K562 (cell line): ENCODE results near the gene LIAS. TPM values are rescaled to one million over a fixed set of nuclear protein-coding genes. Genes with fewer than 3 reads are reported as not detected.
"Not testable (repeated sequence)": the region's sequence is repeated elsewhere in the genome, so short reads cannot be mapped to it uniquely, and the experiment has no call there.

ENCODE experiments used
- ATAC-seq: fragments of 200-7000 bp; cut with Tn5 transposase; 3 replicates; pipeline ENCODE4 v1.9.1; 2020; ENCODE audit warnings: moderate library complexity
- BruUV-seq: library from RNA; stranded (reverse); fragments of 400-500 nt; replicated peaks from 2 replicates; lab custom pipeline; 2021; lab: Mats Ljungman, UMichigan
- CTCF ChIA-PET: fragments of 300-600 bp; formaldehyde crosslinking; extraction: SDS; loops from one replicate; lab custom pipeline; 2021; ENCODE audit warnings: low intra/inter-chr PET ratio; lab: Yijun Ruan, JAX
- POLR2A ChIA-PET: fragments of 300-600, 350-650 bp; sonication (Branson Sonifier 250); formaldehyde crosslinking; extraction: SDS; loops from one replicate; lab custom pipeline; 2021; ENCODE audit warnings: antibody characterized with exemption, inconsistent platforms; lab: Yijun Ruan, JAX
- DNase-seq, 4 experiments: peaks; one replicate each; pipeline versions ENCODE4 v3.0.0 to v3.0.0-alpha.2; 2011 to 2018; ENCODE audit warnings: low spot score in 3 of 4, mixed read lengths in 3 of 4; ENCODE audit errors: extremely low read depth in 1 of 4
- FAIRE-seq: peaks from 2 replicates; lab custom pipeline; 2011; peaks lifted over from hg19 to GRCh38; lab: Jason Lieb, UNC
- H2AFZ ChIP-seq: 2 replicates; pipeline ENCODE4 v1.6.0; 2011; ENCODE audit warnings: low read depth, low read length, control low read depth, inconsistent platforms
- H3K27ac ChIP-seq: fragments of 200-600 bp; 3 replicates; pipeline ENCODE4 v1.8.0; 2011; ENCODE audit warnings: low read depth, mild to moderate bottlenecking, control low read depth, inconsistent platforms, low read length, moderate library complexity, mixed read lengths; ENCODE audit errors: extremely low read depth
- H3K27me3 ChIP-seq, 2 experiments: fragments of 300-600 bp in 1 of 2; 2 replicates in 1 of 2; 3 replicates in 1 of 2; pipeline versions ENCODE4 v1.6.0 to v1.8.0; 2011; ENCODE audit warnings: inconsistent platforms in 2 of 2, low read length in 2 of 2, mild to moderate bottlenecking in 1 of 2, mixed read lengths in 1 of 2, moderate library complexity in 1 of 2; ENCODE audit not compliant: control insufficient read depth in 2 of 2, insufficient read depth in 2 of 2
- H3K36me3 ChIP-seq: fragments of 300-600 bp; 3 replicates; pipeline ENCODE4 v1.8.0; 2011; ENCODE audit warnings: mild to moderate bottlenecking, low read length, inconsistent platforms; ENCODE audit not compliant: control insufficient read depth, insufficient read depth
- H3K4me1 ChIP-seq, 2 experiments: fragments of 200-600 bp in 1 of 2; replicated peaks in 1 of 2; 2 replicates in 1 of 2; 3 replicates in 1 of 2; pipeline versions ENCODE4 v1.5.1 to v1.8.0; 2011; ENCODE audit warnings: inconsistent platforms in 2 of 2, low read length in 2 of 2, mild to moderate bottlenecking in 1 of 2, mixed read lengths in 1 of 2, moderate library complexity in 1 of 2; ENCODE audit not compliant: control insufficient read depth in 2 of 2, insufficient read depth in 2 of 2
- H3K4me2 ChIP-seq: 2 replicates; pipeline ENCODE4 v1.6.1; 2011; ENCODE audit warnings: low read length, control low read depth, inconsistent platforms, mixed read lengths; ENCODE audit not compliant: insufficient read depth
- H3K4me3 ChIP-seq: fragments of 200-600 bp; sonication (generic), shearing (Covaris generic); 2 replicates; pipeline ENCODE4 v1.5.1; 2016; ENCODE audit warnings: control low read depth, inconsistent platforms
- H3K79me2 ChIP-seq: fragments of 200-600 bp; 3 replicates; pipeline ENCODE4 v1.8.0; 2011; ENCODE audit warnings: low read length, inconsistent platforms; ENCODE audit not compliant: control insufficient read depth, insufficient read depth
- H3K9ac ChIP-seq, 2 experiments: 2 replicates each; pipeline versions ENCODE4 v1.6.0 to v1.6.1; 2011; ENCODE audit warnings: low read depth in 2 of 2, low read length in 2 of 2, control low read depth in 1 of 2, inconsistent platforms in 1 of 2, mild to moderate bottlenecking in 1 of 2, mixed read lengths in 1 of 2; ENCODE audit not compliant: insufficient read depth in 1 of 2
- H3K9me1 ChIP-seq: one replicate; pipeline ENCODE4 v1.6.0; 2011; ENCODE audit warnings: inconsistent platforms, mild to moderate bottlenecking, low read length, moderate library complexity; ENCODE audit not compliant: control insufficient read depth, insufficient read depth
- H3K9me3 ChIP-seq: replicated peaks from 2 replicates; pipeline ENCODE4 v1.5.1; 2011; ENCODE audit warnings: low read depth, low read length, inconsistent platforms; ENCODE audit not compliant: control insufficient read depth, insufficient read depth
- H4K20me1 ChIP-seq: replicated peaks from 2 replicates; pipeline ENCODE4 v1.6.1; 2011; ENCODE audit warnings: low read length, inconsistent platforms, mixed read lengths; ENCODE audit not compliant: control insufficient read depth, insufficient read depth
- BCOR ChIP-seq: fragments of 450-650 bp; IDR thresholded peaks from 2 replicates; pipeline ENCODE4 v1.6.1; 2016
- CEBPG ChIP-seq, 3 experiments: fragments of 200-800 bp in 1 of 3; sonication (Bioruptor generic) in 1 of 3; sonication (generic) in 1 of 3; formaldehyde crosslinking in 1 of 3; IDR thresholded peaks in 2 of 3; conservative IDR thresholded peaks in 1 of 3; 2 replicates each; pipeline versions ENCODE4 v1.6.1 to v1.8.0; 2016 to 2022; ENCODE audit warnings: missing compliant biosample characterization in 2 of 3, missing genetic modification characterization in 2 of 3, mild to moderate bottlenecking in 1 of 3, missing genetic modification reagents in 1 of 3
- ESRRA ChIP-seq: fragments of 450-650 bp; IDR thresholded peaks from 2 replicates; pipeline ENCODE4 v1.6.1; 2014; ENCODE audit warnings: low read depth, mild to moderate bottlenecking, moderate library complexity, borderline replicate concordance
- MAFG ChIP-seq: fragments of 450-650 bp; conservative IDR thresholded peaks from 2 replicates; pipeline ENCODE4 v1.6.1; 2016; ENCODE audit warnings: missing genetic modification characterization, missing compliant biosample characterization
- NR2C1 ChIP-seq, 2 experiments: fragments of 450-650 bp; IDR thresholded peaks; 2 replicates each; pipeline ENCODE4 v1.6.1; 2017; ENCODE audit warnings: mild to moderate bottlenecking in 2 of 2, antibody characterized with exemption in 1 of 2, inconsistent platforms in 1 of 2, missing compliant biosample characterization in 1 of 2, missing genetic modification characterization in 1 of 2
- RAD51 ChIP-seq: fragments of 450-650 bp; IDR thresholded peaks from 2 replicates; pipeline ENCODE4 v1.7.1; 2016; ENCODE audit warnings: low read depth, mild to moderate bottlenecking, borderline replicate concordance
- SMARCA4 ChIP-seq: fragments of 450-650 bp; IDR thresholded peaks from 2 replicates; pipeline ENCODE4 v1.6.1; 2016
- SMARCC2 ChIP-seq: fragments of 450-650 bp; IDR thresholded peaks from 2 replicates; pipeline ENCODE4 v1.6.1; 2017; ENCODE audit warnings: antibody characterized with exemption, moderate library complexity, mild to moderate bottlenecking, low read depth
- ZEB2 ChIP-seq: fragments of 450-650 bp; IDR thresholded peaks from 2 replicates; pipeline ENCODE4 v1.6.1; 2016
- WGBS: fragments of 100-300 bp; shearing (Covaris generic); methylation state at CpG from one replicate; pipeline ENCODE4 v1.1.6; 2016; ENCODE audit warnings: low coverage, mixed read lengths; ENCODE audit not compliant: insufficient coverage; ENCODE audit errors: missing lambda C conversion rate; 5-methylcytosine and 5-hydroxymethylcytosine counted together
- in situ Hi-C: fragments of 300-500 bp; cut with MboI; formaldehyde crosslinking; loops from 4 replicates; pipeline ENCODE4 v1.15.0; 2018; ENCODE audit warnings: inconsistent platforms, mixed read lengths
- intact Hi-C: fragments of 100-400 bp; cut with micrococcal nuclease; formaldehyde crosslinking; loops from 2 replicates; pipeline ENCODE4 v1.14.2; 2022
- polyA plus RNA-seq, 8 experiments: library from polyadenylated mRNA; depleted of rRNA in 4 of 8; stranded (reverse) in 5 of 8; unstranded in 3 of 8; fragments of >200 nt; fragmentation: Nextera tagmentation in 2 of 8; fragmentation: Illumina TruSeq in 1 of 8; extraction: Ambion mirVana in 2 of 8; extraction: Trizol in 1 of 8; gene quantifications; 2 replicates each; pipeline versions ENCODE4 v1.2.1 to v1.2.3, GENCODE V29; 2011 to 2014; ENCODE audit warnings: inconsistent platforms in 1 of 8, missing spikeins in 1 of 8
- total RNA-seq, 7 experiments: library from RNA; depleted of rRNA in 6 of 7; stranded (reverse); fragments of >200 nt in 6 of 7; fragmentation: Illumina TruSeq in 2 of 7; extraction: Trizol in 2 of 7; gene quantifications; 2 replicates each; pipeline versions ENCODE4 v1.2.1 to v1.2.3, GENCODE V29; 2011 to 2021; ENCODE audit warnings: low replicate concordance in 1 of 7
- TF ChIP-seq, protein P1 (sequence below): sonication (generic); formaldehyde crosslinking; IDR thresholded peaks from 2 replicates; pipeline ENCODE4 v1.4.0; 2020; ENCODE audit warnings: mild to moderate bottlenecking, missing genetic modification reagents
- TF ChIP-seq, protein P2 (sequence below): sonication (generic); formaldehyde crosslinking; IDR thresholded peaks from 2 replicates; pipeline ENCODE4 v1.8.0; 2023; ENCODE audit warnings: mild to moderate bottlenecking, missing genetic modification reagents

Gene LIAS
- total and polyA plus RNA-seq, 9 of the 15 experiments (the other 6 are each of a cell fraction or from before 2014, with no cell fraction given), result 21.9 to 57.1 (median 42.1) TPM

GRCh38 chr4:39514266-39514665 lies 55.4 kb downstream of the LIAS start:
- WGBS, result 100% methylated on average over 1 of the region's 1 CpG
- H2AFZ ChIP-seq, H4K20me1 ChIP-seq, H3K4me3 ChIP-seq, H3K27me3 ChIP-seq, BruUV-seq, H3K9me3 ChIP-seq, H3K79me2 ChIP-seq, H3K27ac ChIP-seq, CTCF ChIA-PET, H3K4me2 ChIP-seq, H3K9ac ChIP-seq, DNase-seq, FAIRE-seq, in situ Hi-C loops, H3K4me1 ChIP-seq, intact Hi-C loops, ATAC-seq, H3K9me1 ChIP-seq: not testable (repeated sequence)
- peaks cover 24% of the 10 kb centered on the region; the same call in 2 of the 3 replicates for H3K36me3 ChIP-seq
- POLR2A ChIA-PET, result interaction anchor here (1.4 to 1.7 kb wide), 2 partner anchors 12 to 17 kb away, joined by 3 to 6 read pairs; no protein-coding TSS in a partner anchor

GRCh38 chr4:39514888-39515401 lies 56.1 kb downstream of the LIAS start:
- H3K9me3 ChIP-seq, result no peaks in the 10 kb centered on the region
- intact Hi-C loops (no loop called here), in situ Hi-C loops (no loop called here)
- no peaks in the 10 kb centered on the region for H4K20me1 ChIP-seq
- no peaks in the 10 kb centered on the region for H3K79me2 ChIP-seq
- peaks cover 4 to 6% of the 10 kb centered on the region in 2 experiments; a peak in 4 of 5 replicates for H3K4me1 ChIP-seq
- H3K27ac ChIP-seq, result peak overlapping the region; percentile 75
- no peak overlapping the region; the same call in 1 of the 2 replicates for H2AFZ ChIP-seq
- POLR2A ChIA-PET, result interaction anchor here (1.0 to 1.7 kb wide), 3 partner anchors 11 to 17 kb away, joined by 3 to 6 read pairs (median 3); partner anchors contain the start of gene UGDH
- peak; percentile 75 for ATAC-seq
- H3K27me3 ChIP-seq, result no peaks in the 10 kb centered on the region
- peak; percentile 11 for FAIRE-seq
- CTCF ChIA-PET, result no interaction called here
- H3K9ac ChIP-seq, result peak overlapping the region in 1 of 2 experiments; percentile 37; a peak in 2 of 4 replicates
- peak in 2 of 4 experiments; percentile 13 to 24 for DNase-seq
- H3K9me1 ChIP-seq, result no peaks in the 10 kb centered on the region
- peak overlapping the region; percentile 40; the same call in 1 of the 2 replicates for H3K4me2 ChIP-seq
- WGBS, result 64% methylated on average over 4 of the region's 4 CpGs
- H3K36me3 ChIP-seq, result peaks cover 20% of the 10 kb centered on the region; the same call in 2 of the 3 replicates
- no peak overlapping the region for H3K4me3 ChIP-seq
- BruUV-seq, result no TSS peak
- TF ChIP-seq, protein P1, sequence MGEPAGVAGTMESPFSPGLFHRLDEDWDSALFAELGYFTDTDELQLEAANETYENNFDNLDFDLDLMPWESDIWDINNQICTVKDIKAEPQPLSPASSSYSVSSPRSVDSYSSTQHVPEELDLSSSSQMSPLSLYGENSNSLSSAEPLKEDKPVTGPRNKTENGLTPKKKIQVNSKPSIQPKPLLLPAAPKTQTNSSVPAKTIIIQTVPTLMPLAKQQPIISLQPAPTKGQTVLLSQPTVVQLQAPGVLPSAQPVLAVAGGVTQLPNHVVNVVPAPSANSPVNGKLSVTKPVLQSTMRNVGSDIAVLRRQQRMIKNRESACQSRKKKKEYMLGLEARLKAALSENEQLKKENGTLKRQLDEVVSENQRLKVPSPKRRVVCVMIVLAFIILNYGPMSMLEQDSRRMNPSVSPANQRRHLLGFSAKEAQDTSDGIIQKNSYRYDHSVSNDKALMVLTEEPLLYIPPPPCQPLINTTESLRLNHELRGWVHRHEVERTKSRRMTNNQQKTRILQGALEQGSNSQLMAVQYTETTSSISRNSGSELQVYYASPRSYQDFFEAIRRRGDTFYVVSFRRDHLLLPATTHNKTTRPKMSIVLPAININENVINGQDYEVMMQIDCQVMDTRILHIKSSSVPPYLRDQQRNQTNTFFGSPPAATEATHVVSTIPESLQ (CRISPR knock-in tag), result no peak
- TF ChIP-seq SMARCA4, result peak; percentile 70; the same call in 1 of the 2 replicates
- TF ChIP-seq ZEB2, result 0 out of 2 replicates have a peak, but pooled peaks have one; percentile 40
- TF ChIP-seq NR2C1 (IDR thresholded peaks at IDR 0.05), result no peak
- TF ChIP-seq NR2C1 (tag; IDR thresholded peaks at IDR 0.05), result peak; percentile 46; the same call in 1 of the 2 replicates
- no peak for TF ChIP-seq BCOR
- peak; percentile 68; the same call in 1 of the 2 replicates for TF ChIP-seq CEBPG (CRISPR knock-in tag; IDR thresholded peaks at IDR 0.05)
- peak; percentile 86 for TF ChIP-seq CEBPG (tag; conservative IDR thresholded peaks at IDR 0.05 in 1 of 2, IDR thresholded peaks at IDR 0.05 in 1 of 2)
- peak; percentile 42; the same call in 1 of the 2 replicates for TF ChIP-seq ESRRA
- TF ChIP-seq RAD51, result peak; percentile 34; the same call in 1 of the 2 replicates
- TF ChIP-seq, protein P2, sequence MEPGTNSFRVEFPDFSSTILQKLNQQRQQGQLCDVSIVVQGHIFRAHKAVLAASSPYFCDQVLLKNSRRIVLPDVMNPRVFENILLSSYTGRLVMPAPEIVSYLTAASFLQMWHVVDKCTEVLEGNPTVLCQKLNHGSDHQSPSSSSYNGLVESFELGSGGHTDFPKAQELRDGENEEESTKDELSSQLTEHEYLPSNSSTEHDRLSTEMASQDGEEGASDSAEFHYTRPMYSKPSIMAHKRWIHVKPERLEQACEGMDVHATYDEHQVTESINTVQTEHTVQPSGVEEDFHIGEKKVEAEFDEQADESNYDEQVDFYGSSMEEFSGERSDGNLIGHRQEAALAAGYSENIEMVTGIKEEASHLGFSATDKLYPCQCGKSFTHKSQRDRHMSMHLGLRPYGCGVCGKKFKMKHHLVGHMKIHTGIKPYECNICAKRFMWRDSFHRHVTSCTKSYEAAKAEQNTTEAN (CRISPR knock-in tag), result no peak
- 0 out of 2 replicates have a peak, but pooled peaks have one; percentile 29 for TF ChIP-seq SMARCC2
- peak; percentile 94 for TF ChIP-seq MAFG (tag)
